AG04450 (cell line): ENCODE data around the gene DPH5. TPM values are rescaled to one million over a fixed set of nuclear protein-coding genes. Genes with fewer than 3 reads are reported as not detected.
"Not testable (repeated sequence)": the region's sequence is repeated elsewhere in the genome, so short reads cannot be mapped to it uniquely, and the experiment has no call there.

Experiments used
- CTCF ChIA-PET: fragments of 300-600, 350-600 bp; formaldehyde crosslinking; extraction: SDS; loops from one replicate; lab custom pipeline; 2022; ENCODE audit warnings: antibody characterized with exemption, inconsistent platforms; lab: Charles Lee
- POLR2A ChIA-PET: fragments of 350-600 bp; formaldehyde crosslinking; extraction: SDS; loops from one replicate; lab custom pipeline; 2021; ENCODE audit warnings: antibody characterized with exemption, inconsistent platforms; lab: Yijun Ruan, JAX
- DNase-seq: peaks from one replicate; pipeline ENCODE4 v3.0.0-alpha.2; 2011; ENCODE audit warnings: low read depth, low spot score
- H3K27ac ChIP-seq: one replicate; pipeline ENCODE4 v1.5.1; 2012; ENCODE audit warnings: low read depth, low read length, control low read depth
- H3K27me3 ChIP-seq: one replicate; pipeline ENCODE4 v1.6.0; 2012; ENCODE audit warnings: low read length; ENCODE audit not compliant: control insufficient read depth, insufficient read depth
- H3K4me3 ChIP-seq: 2 replicates; pipeline ENCODE4 v1.5.1; 2011; ENCODE audit warnings: mild to moderate bottlenecking, low read depth, low read length, control low read depth
- H3K9me3 ChIP-seq: 2 replicates; pipeline ENCODE4 v1.5.1; 2012; ENCODE audit warnings: low read length; ENCODE audit not compliant: control insufficient read depth, insufficient read depth
- CTCF ChIP-seq: IDR thresholded peaks from 2 replicates; pipeline ENCODE4 v1.5.1; 2011; ENCODE audit warnings: low read depth, low read length, control low read depth, inconsistent platforms
- polyA minus RNA-seq: library from RNA; depleted of rRNA, polyadenylated mRNA; stranded (reverse); fragments of >200 nt; gene quantifications from 2 replicates; pipeline ENCODE4 v1.2.3, GENCODE V29; 2011; rRNA and poly(A)+ RNA removed
- polyA plus RNA-seq: library from polyadenylated mRNA; depleted of rRNA; stranded (reverse); fragments of >200 nt; gene quantifications from 2 replicates; pipeline ENCODE4 v1.2.3, GENCODE V29; 2011; rRNA removed

The DPH5 gene
- polyA plus RNA-seq (68.6 and 87.4 TPM in 2 replicates), polyA minus RNA-seq (15.5 and 20.5 TPM in 2 replicates)

- CTCF ChIA-PET: interaction anchor here (2.6 kb wide), 1 partner anchor 263 kb away, joined by 11 read pairs; no protein-coding TSS in a partner anchor
- peak; percentile 74 for DNase-seq
- POLR2A ChIA-PET: interaction anchor here (0.6 to 1.4 kb wide), 3 partner anchors 210 to 263 kb away, joined by 3 to 6 read pairs (median 3); no protein-coding TSS in a partner anchor
- Histone ChIP-seq H3K9me3 (no peaks in the 10 kb centered on the region), H3K27me3 (no peaks in the 10 kb centered on the region), H3K4me3 (peak within 1 kb of the TSS; percentile 82), H3K27ac (peak within 1 kb of the TSS; percentile 89)
- no peak for TF ChIP-seq CTCF
These were observed at the start of gene DPH5 for GRCh38 chr1:101025657-101026429. DPH5 (minus strand) TSS chr1:101025784; CDS start chr1:101025443, 341 bp downstream.

- Histone ChIP-seq H3K27me3 (no peaks in the 10 kb centered on the region), H3K9me3 (no peaks in the 10 kb centered on the region), H3K27ac (no peak overlapping the region), H3K4me3 (no peak overlapping the region)
- TF ChIP-seq CTCF: no peak
- CTCF ChIA-PET: interaction anchor here (0.6 kb wide), 1 partner anchor 23 kb away, joined by 4 read pairs; no protein-coding TSS in a partner anchor
- POLR2A ChIA-PET: no interaction called here
- no peak for DNase-seq
These were observed 48.3 kb upstream of the DPH5 start for GRCh38 chr1:101073836-101074235.

GRCh38 chr1:101071470-101071891 is 45.9 kb upstream of the DPH5 start:
- H3K4me3 ChIP-seq: no peak overlapping the region
- ChIA-PET POLR2A (no interaction called here), CTCF (no interaction called here)
- no peak for TF ChIP-seq CTCF
- no peak for DNase-seq
- H3K27me3 ChIP-seq: no peaks in the 10 kb centered on the region
- H3K9me3 ChIP-seq: no peaks in the 10 kb centered on the region
- H3K27ac ChIP-seq: no peak overlapping the region

GRCh38 chr1:101069158-101069557 is 43.6 kb upstream of the DPH5 start:
- no peak overlapping the region for H3K27ac ChIP-seq
- H3K4me3 ChIP-seq: no peak overlapping the region
- TF ChIP-seq CTCF: no peak
- CTCF ChIA-PET: no interaction called here
- no peaks in the 10 kb centered on the region for H3K27me3 ChIP-seq
- POLR2A ChIA-PET: no interaction called here
- no peak for DNase-seq
- no peaks in the 10 kb centered on the region for H3K9me3 ChIP-seq

- H3K4me3 ChIP-seq, H3K27me3 ChIP-seq, DNase-seq, H3K9me3 ChIP-seq, POLR2A ChIA-PET, CTCF ChIA-PET, H3K27ac ChIP-seq: not testable (repeated sequence)
These were observed 41.4 kb upstream of the DPH5 start for GRCh38 chr1:101066937-101067335.
